K562 (cell line): Measurements from ENCODE around the gene MACF1. TPM values are rescaled to one million over a fixed set of nuclear protein-coding genes. Genes with fewer than 3 reads are reported as not detected.

ENCODE experiments used
- ATAC-seq: fragments of 200-7000 bp; cut with Tn5 transposase; 3 replicates; pipeline ENCODE4 v1.9.1; 2020; ENCODE audit warnings: moderate library complexity
- BruUV-seq: library from RNA; stranded (reverse); fragments of 400-500 nt; replicated peaks from 2 replicates; lab custom pipeline; 2021; lab: Mats Ljungman, UMichigan
- CTCF ChIA-PET: fragments of 300-600 bp; formaldehyde crosslinking; extraction: SDS; loops from one replicate; lab custom pipeline; 2021; ENCODE audit warnings: low intra/inter-chr PET ratio; lab: Yijun Ruan, JAX
- POLR2A ChIA-PET: fragments of 300-600, 350-650 bp; sonication (Branson Sonifier 250); formaldehyde crosslinking; extraction: SDS; loops from one replicate; lab custom pipeline; 2021; ENCODE audit warnings: antibody characterized with exemption, inconsistent platforms; lab: Yijun Ruan, JAX
- DNase-seq, 4 experiments: peaks; one replicate each; pipeline versions ENCODE4 v3.0.0 to v3.0.0-alpha.2; 2011 to 2018; ENCODE audit warnings: low spot score in 3 of 4, mixed read lengths in 3 of 4; ENCODE audit errors: extremely low read depth in 1 of 4
- FAIRE-seq: peaks from 2 replicates; lab custom pipeline; 2011; peaks lifted over from hg19 to GRCh38; lab: Jason Lieb, UNC
- H2AFZ ChIP-seq: 2 replicates; pipeline ENCODE4 v1.6.0; 2011; ENCODE audit warnings: low read depth, low read length, control low read depth, inconsistent platforms
- H3K27ac ChIP-seq: fragments of 200-600 bp; 3 replicates; pipeline ENCODE4 v1.8.0; 2011; ENCODE audit warnings: low read depth, mild to moderate bottlenecking, control low read depth, inconsistent platforms, low read length, moderate library complexity, mixed read lengths; ENCODE audit errors: extremely low read depth
- H3K27me3 ChIP-seq, 2 experiments: fragments of 300-600 bp in 1 of 2; 2 replicates in 1 of 2; 3 replicates in 1 of 2; pipeline versions ENCODE4 v1.6.0 to v1.8.0; 2011; ENCODE audit warnings: inconsistent platforms in 2 of 2, low read length in 2 of 2, mild to moderate bottlenecking in 1 of 2, mixed read lengths in 1 of 2, moderate library complexity in 1 of 2; ENCODE audit not compliant: control insufficient read depth in 2 of 2, insufficient read depth in 2 of 2
- H3K36me3 ChIP-seq: fragments of 300-600 bp; 3 replicates; pipeline ENCODE4 v1.8.0; 2011; ENCODE audit warnings: mild to moderate bottlenecking, low read length, inconsistent platforms; ENCODE audit not compliant: control insufficient read depth, insufficient read depth
- H3K4me1 ChIP-seq, 2 experiments: fragments of 200-600 bp in 1 of 2; replicated peaks in 1 of 2; 2 replicates in 1 of 2; 3 replicates in 1 of 2; pipeline versions ENCODE4 v1.5.1 to v1.8.0; 2011; ENCODE audit warnings: inconsistent platforms in 2 of 2, low read length in 2 of 2, mild to moderate bottlenecking in 1 of 2, mixed read lengths in 1 of 2, moderate library complexity in 1 of 2; ENCODE audit not compliant: control insufficient read depth in 2 of 2, insufficient read depth in 2 of 2
- H3K4me2 ChIP-seq: 2 replicates; pipeline ENCODE4 v1.6.1; 2011; ENCODE audit warnings: low read length, control low read depth, inconsistent platforms, mixed read lengths; ENCODE audit not compliant: insufficient read depth
- H3K4me3 ChIP-seq: fragments of 200-600 bp; sonication (generic), shearing (Covaris generic); 2 replicates; pipeline ENCODE4 v1.5.1; 2016; ENCODE audit warnings: control low read depth, inconsistent platforms
- H3K79me2 ChIP-seq: fragments of 200-600 bp; 3 replicates; pipeline ENCODE4 v1.8.0; 2011; ENCODE audit warnings: low read length, inconsistent platforms; ENCODE audit not compliant: control insufficient read depth, insufficient read depth
- H3K9ac ChIP-seq, 2 experiments: 2 replicates each; pipeline versions ENCODE4 v1.6.0 to v1.6.1; 2011; ENCODE audit warnings: low read depth in 2 of 2, low read length in 2 of 2, control low read depth in 1 of 2, inconsistent platforms in 1 of 2, mild to moderate bottlenecking in 1 of 2, mixed read lengths in 1 of 2; ENCODE audit not compliant: insufficient read depth in 1 of 2
- H3K9me1 ChIP-seq: one replicate; pipeline ENCODE4 v1.6.0; 2011; ENCODE audit warnings: inconsistent platforms, mild to moderate bottlenecking, low read length, moderate library complexity; ENCODE audit not compliant: control insufficient read depth, insufficient read depth
- H3K9me3 ChIP-seq: replicated peaks from 2 replicates; pipeline ENCODE4 v1.5.1; 2011; ENCODE audit warnings: low read depth, low read length, inconsistent platforms; ENCODE audit not compliant: control insufficient read depth, insufficient read depth
- H4K20me1 ChIP-seq: replicated peaks from 2 replicates; pipeline ENCODE4 v1.6.1; 2011; ENCODE audit warnings: low read length, inconsistent platforms, mixed read lengths; ENCODE audit not compliant: control insufficient read depth, insufficient read depth
- EP300 ChIP-seq: IDR thresholded peaks from 2 replicates; pipeline ENCODE4 v1.6.1; 2012; ENCODE audit warnings: low read length, improper control_type of control experiment
- FOXA3 ChIP-seq, 2 experiments: fragments of 450-650 bp in 1 of 2; sonication (generic) in 1 of 2; formaldehyde crosslinking; IDR thresholded peaks in 1 of 2; conservative IDR thresholded peaks in 1 of 2; 2 replicates each; pipeline versions ENCODE4 v1.4.0 to v1.8.0; 2020 to 2022; ENCODE audit warnings: mild to moderate bottlenecking in 2 of 2, missing genetic modification reagents in 1 of 2
- PRMT5 ChIP-seq: sonication (generic); formaldehyde crosslinking; IDR thresholded peaks from 2 replicates; pipeline ENCODE4 v1.5.0; 2020; ENCODE audit warnings: missing genetic modification reagents
- in situ Hi-C: fragments of 300-500 bp; cut with MboI; formaldehyde crosslinking; loops from 4 replicates; pipeline ENCODE4 v1.15.0; 2018; ENCODE audit warnings: inconsistent platforms, mixed read lengths
- intact Hi-C: fragments of 100-400 bp; cut with micrococcal nuclease; formaldehyde crosslinking; loops from 2 replicates; pipeline ENCODE4 v1.14.2; 2022
- polyA plus RNA-seq, 8 experiments: library from polyadenylated mRNA; depleted of rRNA in 4 of 8; stranded (reverse) in 5 of 8; unstranded in 3 of 8; fragments of >200 nt; fragmentation: Nextera tagmentation in 2 of 8; fragmentation: Illumina TruSeq in 1 of 8; extraction: Ambion mirVana in 2 of 8; extraction: Trizol in 1 of 8; gene quantifications; 2 replicates each; pipeline versions ENCODE4 v1.2.1 to v1.2.3, GENCODE V29; 2011 to 2014; ENCODE audit warnings: inconsistent platforms in 1 of 8, missing spikeins in 1 of 8
- total RNA-seq, 7 experiments: library from RNA; depleted of rRNA in 6 of 7; stranded (reverse); fragments of >200 nt in 6 of 7; fragmentation: Illumina TruSeq in 2 of 7; extraction: Trizol in 2 of 7; gene quantifications; 2 replicates each; pipeline versions ENCODE4 v1.2.1 to v1.2.3, GENCODE V29; 2011 to 2021; ENCODE audit warnings: low replicate concordance in 1 of 7
- TF ChIP-seq, protein P1 (sequence below): fragments of 250-450 bp; sonication (Bioruptor Pico); IDR thresholded peaks from 2 replicates; pipeline ENCODE4 v1.4.0; 2020; ENCODE audit warnings: borderline replicate concordance

Gene MACF1
- total and polyA plus RNA-seq, 9 of the 15 experiments (the other 6 are each of a cell fraction or from before 2014, with no cell fraction given): 13.2 to 232 (median 112) TPM

DNA sequence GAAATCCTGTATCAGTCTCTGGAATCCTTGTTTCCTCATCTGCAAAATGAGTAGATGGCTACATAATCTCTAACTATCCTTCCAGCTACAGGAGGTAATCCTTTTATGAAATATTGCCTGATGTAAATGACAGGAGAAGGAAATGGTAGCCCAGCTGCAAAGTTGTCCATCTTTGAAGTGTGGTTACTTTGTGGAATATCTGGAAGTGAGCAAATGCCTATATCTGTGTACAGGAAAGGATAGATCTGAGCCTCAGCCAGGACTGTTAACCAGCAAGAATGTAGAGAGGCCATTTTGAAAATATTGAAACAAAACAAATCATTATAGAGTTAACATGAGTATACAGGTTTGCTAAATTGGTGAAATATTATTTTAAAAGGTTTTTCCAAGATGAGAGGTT, 212.1 kb downstream of the MACF1 start:
- in situ Hi-C loops (no loop called here), intact Hi-C loops (loop anchor here (10.0 kb wide), 1 partner anchor 312 kb away; no protein-coding TSS in a partner anchor)
- Histone ChIP-seq H3K4me1 (peaks cover 3 to 7% of the 10 kb centered on the region in 2 experiments; a peak in 3 of 5 replicates), H3K27me3 (no peaks in the 10 kb centered on the region), H3K4me2 (no peak overlapping the region), H3K9ac (no peak overlapping the region), H3K79me2 (peaks cover 51% of the 10 kb centered on the region), H3K4me3 (no peak overlapping the region), H3K27ac (no peak overlapping the region), H3K9me1 (no peaks in the 10 kb centered on the region), H4K20me1 (peaks cover 7% of the 10 kb centered on the region; the same call in 1 of the 2 replicates), H3K9me3 (no peaks in the 10 kb centered on the region), H3K36me3 (peaks cover 62% of the 10 kb centered on the region), H2AFZ (no peak overlapping the region)
- no peak for DNase-seq
- no peak for ATAC-seq
- no peak for FAIRE-seq
- POLR2A ChIA-PET: interaction anchor here (0.6 to 1.6 kb wide), 2 partner anchors 19 to 59 kb away, joined by 4 read pairs; no protein-coding TSS in a partner anchor
- TF ChIP-seq PRMT5 (CRISPR knock-in tag) (no peak), EP300 (no peak), FOXA3 (CRISPR knock-in tag; conservative IDR thresholded peaks at IDR 0.05 in 1 of 2, IDR thresholded peaks at IDR 0.05 in 1 of 2) (no peak)
- TF ChIP-seq, protein P1, sequence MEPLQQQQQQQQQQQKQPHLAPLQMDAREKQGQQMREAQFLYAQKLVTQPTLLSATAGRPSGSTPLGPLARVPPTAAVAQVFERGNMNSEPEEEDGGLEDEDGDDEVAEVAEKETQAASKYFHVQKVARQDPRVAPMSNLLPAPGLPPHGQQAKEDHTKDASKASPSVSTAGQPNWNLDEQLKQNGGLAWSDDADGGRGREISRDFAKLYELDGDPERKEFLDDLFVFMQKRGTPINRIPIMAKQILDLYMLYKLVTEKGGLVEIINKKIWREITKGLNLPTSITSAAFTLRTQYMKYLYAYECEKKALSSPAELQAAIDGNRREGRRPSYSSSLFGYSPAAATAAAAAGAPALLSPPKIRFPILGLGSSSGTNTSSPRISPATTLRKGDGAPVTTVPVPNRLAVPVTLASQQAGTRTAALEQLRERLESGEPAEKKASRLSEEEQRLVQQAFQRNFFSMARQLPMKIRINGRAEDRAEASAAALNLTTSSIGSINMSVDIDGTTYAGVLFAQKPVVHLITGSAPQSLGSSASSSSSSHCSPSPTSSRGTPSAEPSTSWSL: no peak
- BruUV-seq: no TSS peak
- CTCF ChIA-PET: no interaction called here
